Endothelial cell (in vitro differentiated cells): ENCODE data around the gene JPT1. TPM values are rescaled to one million over a fixed set of nuclear protein-coding genes. Genes with fewer than 3 reads are reported as not detected.
"Not testable (repeated sequence)": the region's sequence is repeated elsewhere in the genome, so short reads cannot be mapped to it uniquely, and the experiment has no call there.

Source experiments
- DNase-seq: peaks from one replicate; pipeline ENCODE4 v3.0.0; 2021; ENCODE audit warnings: low spot score
- H3K27ac Mint-ChIP-seq: one replicate; pipeline ENCODE4 v1.8.0; 2021; ENCODE audit warnings: mixed read lengths, inconsistent platforms; ENCODE audit not compliant: unreplicated experiment
- H3K27me3 Mint-ChIP-seq: one replicate; pipeline ENCODE4 v1.8.0; 2021; ENCODE audit warnings: mild to moderate bottlenecking, moderate library complexity, mixed read lengths, inconsistent platforms; ENCODE audit not compliant: unreplicated experiment
- H3K36me3 Mint-ChIP-seq: one replicate; pipeline ENCODE4 v1.8.0; 2021; ENCODE audit warnings: mild to moderate bottlenecking, low read depth, mixed read lengths, inconsistent platforms; ENCODE audit not compliant: unreplicated experiment
- H3K4me1 Mint-ChIP-seq: one replicate; pipeline ENCODE4 v1.8.0; 2021; ENCODE audit warnings: mild to moderate bottlenecking, mixed read lengths, inconsistent platforms; ENCODE audit not compliant: unreplicated experiment
- H3K4me3 Mint-ChIP-seq: one replicate; pipeline ENCODE4 v1.8.0; 2021; ENCODE audit warnings: mild to moderate bottlenecking, mixed read lengths, inconsistent platforms; ENCODE audit not compliant: unreplicated experiment
- H3K9me3 Mint-ChIP-seq: one replicate; pipeline ENCODE4 v1.8.0; 2021; ENCODE audit warnings: mixed read lengths, inconsistent platforms; ENCODE audit not compliant: unreplicated experiment
- CTCF ChIP-seq: fragments of 200-600 bp; sonication (generic); IDR thresholded peaks from one replicate; pipeline ENCODE4 v1.5.0; 2021; ENCODE audit warnings: antibody characterized with exemption; ENCODE audit not compliant: unreplicated experiment
- total RNA-seq: library from RNA; stranded (reverse); fragmentation: NEBNext Ultra II Directional; extraction: Animal tissue kit (Norgen Biotek cat#: 25700); gene quantifications from one replicate; pipeline ENCODE4 v1.2.1, GENCODE V29; 2021; ENCODE audit not compliant: unreplicated experiment

The JPT1 gene
- total RNA-seq, 1 donor from 2014 or later, result 115 TPM

DNA sequence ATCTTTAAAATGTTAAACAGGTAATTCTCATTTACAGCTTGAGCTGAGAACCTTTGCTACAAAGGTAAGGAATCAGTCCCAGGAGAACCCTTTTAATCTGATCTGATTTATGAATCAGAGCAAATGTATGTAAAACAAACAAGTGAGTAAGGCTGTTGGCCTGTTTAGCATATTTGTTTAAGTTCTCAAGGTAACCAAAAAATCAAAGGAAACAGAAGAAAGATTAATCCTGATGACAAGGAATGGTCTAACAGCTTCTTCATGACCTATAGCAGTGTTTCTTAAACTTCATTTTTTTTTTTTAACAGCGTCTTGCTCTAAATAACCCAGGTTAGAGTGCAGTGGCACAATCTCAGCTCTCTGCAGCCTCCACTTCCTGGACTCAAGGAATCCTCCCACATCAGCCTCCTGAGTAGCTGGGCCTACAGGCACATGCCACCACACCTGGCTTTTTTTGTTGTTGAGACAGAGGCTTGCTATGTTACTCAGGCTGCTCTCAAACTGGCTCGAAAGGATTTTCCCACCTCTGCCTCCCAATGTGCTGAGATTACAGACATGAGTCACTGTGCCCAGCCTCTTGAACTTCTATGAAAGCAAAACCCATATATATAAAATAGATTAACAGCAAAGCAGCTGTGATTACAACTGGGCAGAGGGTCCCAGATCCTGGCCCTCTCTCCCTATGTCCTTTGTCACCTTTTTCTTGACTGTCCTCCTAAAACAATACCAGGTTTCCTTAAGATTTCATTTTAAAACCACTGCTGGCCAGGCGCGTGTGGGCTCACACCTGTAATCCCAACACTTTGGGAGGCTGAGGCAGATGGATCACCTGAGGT, 5.1 kb upstream of the JPT1 start:
- Mint-ChIP-seq H3K36me3 (peaks cover 6% of the 10 kb centered on the region), H3K27me3 (no peaks in the 10 kb centered on the region), H3K4me1 (peaks cover 9% of the 10 kb centered on the region), H3K9me3 (no peaks in the 10 kb centered on the region), H3K27ac (no peak overlapping the region), H3K4me3 (peak overlapping the region; percentile 21)
- no peak for TF ChIP-seq CTCF
- DNase-seq, result no peak

DNA sequence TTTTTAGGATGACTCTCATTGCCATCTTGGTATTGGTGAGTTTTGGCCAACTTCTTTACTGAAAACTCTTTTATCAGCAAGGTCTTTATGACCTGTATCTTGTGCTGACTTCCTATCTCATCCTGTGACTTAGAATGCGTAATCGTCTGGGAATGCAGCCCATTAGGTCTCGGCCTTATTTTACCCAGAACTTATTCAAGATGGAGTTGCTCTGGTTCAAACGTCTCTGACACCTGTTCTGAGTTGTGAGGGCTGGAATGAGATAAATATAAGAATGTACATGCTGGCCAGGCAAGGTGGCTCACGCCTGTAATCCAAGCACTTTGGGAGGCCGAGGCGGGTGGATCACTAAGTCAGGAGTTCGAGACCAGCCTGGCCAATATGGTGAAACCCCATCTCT, 4.2 kb upstream of the JPT1 start:
- not testable (repeated sequence) for DNase-seq, H3K27me3 Mint-ChIP-seq, H3K36me3 Mint-ChIP-seq, H3K4me3 Mint-ChIP-seq, H3K27ac Mint-ChIP-seq, H3K9me3 Mint-ChIP-seq
- peaks cover 12% of the 10 kb centered on the region for H3K4me1 Mint-ChIP-seq

- peak overlapping the region; percentile 29 for H3K4me3 Mint-ChIP-seq
- peaks cover 4% of the 10 kb centered on the region for H3K27me3 Mint-ChIP-seq
- H3K4me1 Mint-ChIP-seq, result peaks cover 22% of the 10 kb centered on the region
- H3K9me3 Mint-ChIP-seq, result no peaks in the 10 kb centered on the region
- peaks cover 4% of the 10 kb centered on the region for H3K36me3 Mint-ChIP-seq
- no peak for TF ChIP-seq CTCF
- no peak overlapping the region for H3K27ac Mint-ChIP-seq
- DNase-seq, result no peak
These were observed 884 bp upstream of the JPT1 start for GRCh38 chr17:75155191-75155601.

DNA sequence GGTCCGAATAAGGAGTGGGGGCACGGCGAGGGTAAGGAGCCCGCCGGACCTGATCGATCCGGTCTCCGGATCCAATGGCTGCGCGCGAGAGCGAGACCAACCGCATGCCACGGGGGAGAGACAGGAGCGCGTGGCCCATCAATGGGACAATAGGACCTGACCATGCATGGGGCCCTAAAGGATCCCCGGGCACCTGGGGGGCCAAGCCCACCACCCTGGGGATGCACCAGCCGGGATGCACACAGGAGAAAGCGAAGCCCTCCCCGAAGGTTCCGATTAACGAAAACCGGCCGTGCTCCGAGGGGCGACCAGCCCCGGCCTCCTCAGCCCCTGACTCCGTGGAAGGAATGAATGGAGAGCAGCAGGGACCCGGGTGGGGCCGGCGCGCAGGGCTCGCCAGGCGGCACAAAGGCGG, 525 bp downstream of the JPT1 start:
- H3K36me3 Mint-ChIP-seq, result peaks cover 8% of the 10 kb centered on the region
- peaks cover 26% of the 10 kb centered on the region for H3K4me1 Mint-ChIP-seq
- TF ChIP-seq CTCF, result no peak
- H3K27ac Mint-ChIP-seq, result peak overlapping the region; percentile 84
- no peaks in the 10 kb centered on the region for H3K9me3 Mint-ChIP-seq
- peak overlapping the region; percentile 98 for H3K4me3 Mint-ChIP-seq
- peaks cover 5% of the 10 kb centered on the region for H3K27me3 Mint-ChIP-seq
- DNase-seq, result peak; percentile 18

DNA sequence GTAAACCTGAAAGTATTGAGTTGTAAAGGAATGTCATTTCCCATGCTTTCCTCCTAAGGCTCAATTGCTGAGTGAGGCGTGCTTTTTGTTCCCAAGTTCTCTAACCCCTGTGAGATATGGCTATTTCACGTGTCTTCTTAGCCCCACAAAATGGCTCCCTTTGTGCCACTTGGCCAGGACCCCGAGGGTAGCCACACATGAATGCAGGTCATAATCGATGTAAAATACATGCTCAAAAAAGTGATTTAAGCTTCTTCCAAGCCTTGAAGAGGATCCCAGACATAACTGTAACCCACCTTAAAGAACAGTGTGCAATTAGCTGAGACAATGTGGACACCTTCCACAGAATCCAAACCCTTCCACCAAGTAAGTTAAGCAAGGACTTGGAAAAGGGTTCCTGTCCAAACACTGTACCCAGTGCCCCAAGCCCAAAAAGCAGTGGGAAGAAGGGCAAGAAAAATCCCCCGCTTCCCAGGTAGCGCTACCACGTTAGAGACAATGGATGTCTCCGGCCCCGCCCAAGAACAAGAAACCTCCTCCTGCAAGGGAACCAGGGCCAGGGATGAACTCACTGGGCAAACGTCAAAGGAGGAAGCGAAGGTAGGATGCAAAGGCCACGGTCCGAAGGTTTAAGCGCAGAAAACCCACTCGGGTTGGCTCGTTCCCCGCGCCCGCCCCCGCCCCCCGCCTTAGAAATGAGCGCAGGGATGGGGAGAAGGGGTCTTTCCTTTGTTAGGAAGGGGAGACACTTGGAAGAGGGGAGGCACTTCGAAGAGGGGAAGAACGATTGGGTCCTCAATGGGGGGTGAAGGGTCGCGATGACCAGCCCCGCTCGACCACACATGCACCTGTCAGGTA, 1.2 kb downstream of the JPT1 start:
- H3K36me3 Mint-ChIP-seq, result peaks cover 14% of the 10 kb centered on the region
- H3K27me3 Mint-ChIP-seq, result peaks cover 5% of the 10 kb centered on the region
- peak overlapping the region; percentile 84 for H3K27ac Mint-ChIP-seq
- no peak for TF ChIP-seq CTCF
- H3K4me1 Mint-ChIP-seq, result peaks cover 26% of the 10 kb centered on the region
- peak; percentile 21 for DNase-seq
- H3K9me3 Mint-ChIP-seq, result no peaks in the 10 kb centered on the region
- H3K4me3 Mint-ChIP-seq, result peak overlapping the region; percentile 98
